Measurements from ENCODE around the gene HDAC4.
A peak's percentile ranks its signal among the peaks of the same experiment; 100 is the strongest.

The HDAC4 gene

GRCh38 chr2:239263231-239263630 lies 137.6 kb downstream of the HDAC4 start:
- DNase-seq, result peak; percentile 34

- peak; percentile 41 for DNase-seq
These were observed 138.2 kb downstream of the HDAC4 start for GRCh38 chr2:239262484-239263230.

GRCh38 chr2:239261796-239262483 lies 138.9 kb downstream of the HDAC4 start:
- peak; percentile 44 for DNase-seq

DNA sequence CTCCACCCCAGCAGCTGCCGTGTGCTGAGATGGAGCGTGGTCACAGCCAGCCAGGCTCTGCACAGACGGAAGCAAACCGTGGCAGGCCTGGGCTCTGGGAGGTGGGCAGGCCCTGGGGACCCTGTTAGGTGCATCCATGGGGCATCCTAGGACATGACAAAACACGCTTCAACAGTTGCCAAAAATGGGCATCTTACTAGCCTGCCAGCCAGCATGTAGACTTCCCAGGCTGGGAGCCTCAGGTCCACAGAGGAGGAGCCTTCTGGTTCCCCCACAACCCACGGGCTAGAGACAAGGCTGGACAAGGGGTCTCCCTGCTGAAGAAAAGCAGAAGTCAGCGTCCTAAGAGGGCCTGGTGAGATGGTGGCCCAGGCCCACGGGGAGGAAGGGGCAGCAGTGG lies 139.5 kb downstream of the HDAC4 start:
- no peak for DNase-seq

- DNase-seq, result peak; percentile 38
These were observed 140.1 kb downstream of the HDAC4 start for GRCh38 chr2:239260546-239261327.

DNA sequence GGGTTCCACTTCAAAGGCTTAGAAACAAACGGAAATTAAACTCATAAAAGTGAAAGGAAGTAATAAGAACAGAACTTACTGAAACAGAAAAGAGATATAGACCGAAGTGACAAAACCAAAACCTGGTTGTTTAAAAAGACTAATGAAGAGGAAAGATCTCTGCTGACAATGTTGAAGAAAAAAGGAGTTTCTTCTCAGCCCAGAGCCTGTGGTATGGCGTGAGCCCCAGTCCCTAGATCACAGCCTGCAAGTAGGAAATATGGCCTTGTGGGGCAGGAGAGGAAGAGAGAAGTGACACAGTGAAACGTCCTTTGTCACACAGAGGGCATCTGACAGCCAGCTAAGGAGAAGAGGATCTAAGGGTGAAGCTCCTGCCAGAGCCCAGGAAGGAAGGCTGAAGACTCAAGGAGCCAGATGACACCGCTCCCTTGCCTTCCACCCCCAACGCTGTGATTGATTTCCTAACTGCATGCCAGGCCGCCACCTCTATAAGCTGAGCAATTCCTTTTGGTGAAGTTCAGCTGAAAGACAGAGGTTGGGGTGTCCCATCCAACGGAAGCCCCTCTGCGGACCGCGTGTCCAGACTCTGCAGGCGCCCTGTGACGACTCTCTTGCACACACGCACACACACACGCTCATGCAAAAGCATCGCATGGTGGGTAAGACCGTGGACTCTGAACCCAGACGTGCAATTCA lies 141.1 kb downstream of the HDAC4 start:
- peak; percentile 25 for DNase-seq

DNA sequence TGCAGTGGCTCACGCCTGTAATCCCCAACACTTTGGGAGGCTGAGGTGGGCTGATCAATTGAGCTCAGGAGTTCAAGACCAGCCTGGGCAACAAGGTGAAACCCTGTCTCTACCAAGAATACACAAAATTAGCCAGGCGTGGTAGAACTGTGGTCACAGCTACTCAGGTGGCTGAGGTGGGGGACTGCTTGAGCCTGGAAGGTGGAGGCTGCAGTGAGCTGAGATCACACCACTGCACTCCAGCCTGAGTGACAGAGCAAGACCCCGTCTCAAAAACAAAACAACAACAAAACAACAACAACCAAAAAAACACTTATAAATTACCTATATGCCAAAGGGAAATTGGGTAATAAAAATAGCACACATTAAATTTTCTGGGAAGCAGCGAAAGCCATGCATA lies 141.6 kb downstream of the HDAC4 start:
- peak; percentile 16 for DNase-seq

DNA sequence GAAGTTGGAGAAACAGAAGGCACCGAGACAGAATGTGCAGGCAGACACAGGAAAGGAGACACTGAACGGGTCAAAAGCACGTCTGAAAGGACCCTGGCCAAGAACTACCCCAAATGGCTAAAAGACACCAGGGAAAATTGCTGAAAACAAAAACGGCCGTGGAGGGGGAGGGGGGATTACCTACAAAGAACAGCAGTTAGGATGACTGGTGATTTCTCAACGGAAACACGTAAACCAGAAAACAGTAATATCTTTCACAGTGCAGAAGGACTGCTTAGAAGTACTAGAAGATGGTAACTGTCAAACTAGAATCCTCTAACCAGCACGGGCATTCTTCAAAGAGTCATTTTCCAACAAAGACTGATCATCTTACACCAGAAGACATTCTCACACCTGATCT lies 142.6 kb downstream of the HDAC4 start:
- peak; percentile 11 for DNase-seq

GRCh38 chr2:239257511-239257937 lies 143.3 kb downstream of the HDAC4 start:
- peak; percentile 13 for DNase-seq

GRCh38 chr2:239256350-239256743 lies 144.5 kb downstream of the HDAC4 start:
- peak; percentile 37 for DNase-seq

DNA sequence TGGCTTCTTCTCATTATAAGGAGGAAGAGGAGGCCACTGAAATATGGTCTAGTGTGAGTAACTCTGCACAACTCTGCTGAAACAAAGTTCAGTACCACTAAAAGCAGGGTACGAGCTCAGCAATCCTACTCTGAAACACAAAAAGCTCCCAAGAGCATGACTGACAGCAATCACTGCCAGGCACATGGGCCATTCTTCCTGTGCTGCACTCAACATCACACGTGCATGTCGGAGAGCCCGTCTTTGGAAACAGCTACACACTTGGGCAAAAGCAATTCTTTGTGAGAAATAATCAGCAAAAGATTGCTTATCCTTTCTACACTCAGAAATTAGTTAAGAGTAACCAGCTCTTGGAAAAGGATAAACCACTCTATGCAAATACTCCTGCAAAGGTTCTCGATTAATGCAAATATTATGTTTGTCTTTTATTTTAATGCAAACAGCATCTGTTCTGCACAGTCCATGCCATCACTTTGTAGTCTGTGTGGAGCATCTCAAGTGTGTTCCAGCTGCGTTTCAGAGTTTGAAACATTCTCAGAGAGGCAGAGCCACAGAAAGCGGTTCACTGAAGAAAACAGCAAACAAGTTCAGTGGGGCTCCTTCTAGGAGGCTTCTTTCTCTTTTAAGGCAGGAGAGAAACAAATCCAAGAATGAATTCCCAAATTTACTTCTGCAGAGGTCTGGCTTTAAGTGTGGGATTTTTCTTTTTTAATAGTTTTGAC lies 145.0 kb downstream of the HDAC4 start:
- DNase-seq, result peak; percentile 34

- DNase-seq, result no peak
These were observed 145.6 kb downstream of the HDAC4 start for GRCh38 chr2:239255218-239255617.

DNA sequence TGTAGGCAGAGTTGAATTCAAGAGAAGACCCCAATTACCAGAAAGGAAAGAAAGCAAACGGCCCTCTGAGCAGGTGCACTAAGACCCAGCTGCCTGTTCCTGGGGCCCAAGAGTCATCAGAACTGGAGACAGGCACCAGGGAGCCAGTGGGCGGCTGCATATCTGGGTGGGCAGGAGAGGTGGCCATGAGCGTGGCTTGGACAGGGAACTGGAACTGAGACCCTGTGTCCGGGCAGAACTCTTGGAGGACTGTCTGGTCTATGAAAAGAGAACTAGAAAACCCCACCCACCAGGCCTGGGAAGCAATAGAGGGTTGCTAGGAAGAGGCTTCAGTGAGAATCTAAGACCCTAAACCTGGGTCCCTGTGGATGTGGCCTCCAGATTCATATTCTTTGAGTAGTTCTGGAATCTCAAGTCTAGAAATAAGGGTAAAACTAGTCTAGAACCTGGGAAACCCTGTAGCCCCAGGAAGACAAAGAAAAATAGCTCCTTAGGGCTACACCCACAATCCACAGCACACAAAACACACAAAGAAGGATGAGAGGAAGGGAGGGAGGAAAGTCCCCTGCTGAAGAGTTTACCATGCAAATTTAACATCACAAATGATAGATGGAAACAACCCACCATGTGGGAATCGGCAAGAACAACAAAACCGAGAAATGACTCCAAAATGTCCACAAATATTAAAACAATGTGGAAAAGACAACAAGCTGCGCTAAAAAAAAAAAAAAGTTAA lies 147.0 kb downstream of the HDAC4 start:
- DNase-seq, result peak; percentile 28

DNA sequence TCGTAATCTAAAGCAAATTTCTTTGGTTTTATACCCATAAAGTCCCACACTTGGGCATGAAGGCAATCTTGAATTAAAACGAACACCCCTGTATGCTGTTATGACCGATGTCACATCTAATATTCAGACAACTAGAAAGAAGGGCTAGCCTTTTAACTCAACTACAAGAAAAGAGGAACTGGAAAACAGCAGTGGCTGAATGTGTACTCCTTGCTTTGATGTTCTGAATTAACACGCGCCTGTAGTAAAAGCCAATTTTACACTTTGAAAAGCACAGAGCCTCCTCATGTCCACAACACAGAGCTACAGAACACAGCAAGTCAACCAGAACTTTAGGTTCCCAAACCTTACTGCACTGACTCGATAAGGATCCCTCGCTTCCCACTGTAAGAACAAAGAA lies 147.6 kb downstream of the HDAC4 start:
- DNase-seq, result peak; percentile 6

- DNase-seq, result peak; percentile 47
These were observed 148.0 kb downstream of the HDAC4 start for GRCh38 chr2:239252801-239253200.

GRCh38 chr2:239252393-239252792 lies 148.4 kb downstream of the HDAC4 start:
- no peak for DNase-seq

GRCh38 chr2:239251971-239252370 lies 148.8 kb downstream of the HDAC4 start:
- DNase-seq, result peak; percentile 42

DNA sequence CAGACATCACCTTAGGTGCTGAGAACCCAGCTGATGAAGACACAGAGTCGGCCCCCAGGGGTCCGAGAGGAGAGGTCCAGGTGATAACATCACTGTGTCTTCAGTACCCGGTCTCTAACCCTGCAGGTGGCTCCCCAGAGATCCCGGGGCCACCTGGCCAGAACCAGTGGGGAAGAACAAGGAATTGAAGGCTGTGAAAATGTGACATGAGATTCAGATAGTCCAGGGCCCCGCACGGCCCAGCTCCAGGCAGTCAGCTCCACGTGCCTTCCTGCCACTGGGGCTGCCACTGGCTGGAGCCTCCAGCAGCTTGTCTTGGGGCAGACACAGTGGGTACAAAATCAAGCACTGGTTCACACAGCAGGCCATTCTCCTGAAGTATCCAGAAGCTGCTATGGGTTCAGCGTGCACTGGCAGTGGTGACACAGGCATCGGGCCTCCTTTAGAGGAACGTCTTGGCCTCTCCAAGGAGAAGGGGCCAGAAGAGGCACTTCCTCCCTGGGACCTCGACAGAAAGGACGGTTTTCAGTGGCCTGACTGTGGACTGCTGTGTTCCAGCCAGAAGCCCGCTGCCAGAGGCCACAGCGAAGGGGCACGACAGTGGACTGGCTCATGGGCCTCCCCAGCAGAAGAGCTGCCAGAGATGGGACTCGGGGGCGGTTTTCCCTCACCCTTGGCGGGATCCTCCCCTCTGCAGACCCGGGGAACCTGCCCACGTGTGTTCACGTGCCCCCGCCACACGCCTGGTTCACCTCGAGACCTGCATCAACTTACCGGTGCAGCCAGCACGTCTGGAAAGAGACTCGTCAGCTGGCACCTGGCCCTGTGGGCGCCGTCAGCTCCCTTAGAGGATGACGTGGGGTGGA lies 150.4 kb downstream of the HDAC4 start:
- DNase-seq, result peak; percentile 33

DNA sequence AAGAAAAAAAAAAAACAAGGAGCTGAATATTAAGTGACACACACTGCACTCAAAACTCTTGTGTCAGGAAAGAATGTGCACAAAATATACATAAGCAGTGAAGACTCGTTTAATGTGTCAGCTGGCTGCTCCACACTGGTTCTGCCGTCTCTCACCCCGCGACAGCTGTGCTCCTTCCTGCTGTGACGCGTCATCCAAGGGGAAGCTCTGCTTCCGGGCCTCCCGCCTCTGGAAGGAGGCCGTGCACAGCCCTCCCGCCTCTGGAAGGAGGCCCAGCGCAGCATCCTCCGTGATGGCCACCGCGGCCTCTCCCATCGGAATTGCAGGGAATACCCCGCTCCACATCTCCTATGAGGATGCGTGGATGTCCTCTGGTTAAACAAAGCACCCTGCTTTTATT lies 151.0 kb downstream of the HDAC4 start:
- peak; percentile 77 for DNase-seq

DNA sequence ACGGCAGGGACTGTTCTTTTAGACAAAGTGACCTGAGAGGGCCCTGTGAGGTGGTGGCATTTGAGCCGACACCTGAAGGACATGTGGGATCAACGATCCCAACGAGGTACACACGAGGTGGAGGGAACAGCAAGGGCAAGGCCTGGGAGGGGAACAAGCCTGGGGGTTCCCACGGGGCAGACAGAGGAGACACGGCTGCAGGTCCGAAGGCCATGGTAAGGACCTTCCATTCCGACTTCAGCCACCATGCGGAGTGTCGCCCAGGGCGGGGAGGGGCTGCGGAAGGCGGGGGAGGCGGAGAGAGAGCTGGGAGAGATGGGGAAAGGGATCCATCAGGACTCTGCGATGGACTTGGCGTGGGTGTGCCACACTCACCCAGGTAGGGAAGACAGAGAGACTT lies 151.8 kb downstream of the HDAC4 start:
- peak; percentile 38 for DNase-seq

Data from right forelimb (tissue), 1 donor.